GM19372 (cell line): ENCODE measurements around the gene CEP350.
"Not testable (repeated sequence)": the region's sequence is repeated elsewhere in the genome, so short reads cannot be mapped to it uniquely, and the experiment has no call there.

Experiments
- ATAC-seq: cut with Tn5 transposase; IDR thresholded peaks from one replicate; pipeline ENCODE4 v1.9.1; 2021; ENCODE audit warnings: mild to moderate bottlenecking, low read depth, moderate library complexity; ENCODE audit not compliant: unreplicated experiment

Gene CEP350

DNA sequence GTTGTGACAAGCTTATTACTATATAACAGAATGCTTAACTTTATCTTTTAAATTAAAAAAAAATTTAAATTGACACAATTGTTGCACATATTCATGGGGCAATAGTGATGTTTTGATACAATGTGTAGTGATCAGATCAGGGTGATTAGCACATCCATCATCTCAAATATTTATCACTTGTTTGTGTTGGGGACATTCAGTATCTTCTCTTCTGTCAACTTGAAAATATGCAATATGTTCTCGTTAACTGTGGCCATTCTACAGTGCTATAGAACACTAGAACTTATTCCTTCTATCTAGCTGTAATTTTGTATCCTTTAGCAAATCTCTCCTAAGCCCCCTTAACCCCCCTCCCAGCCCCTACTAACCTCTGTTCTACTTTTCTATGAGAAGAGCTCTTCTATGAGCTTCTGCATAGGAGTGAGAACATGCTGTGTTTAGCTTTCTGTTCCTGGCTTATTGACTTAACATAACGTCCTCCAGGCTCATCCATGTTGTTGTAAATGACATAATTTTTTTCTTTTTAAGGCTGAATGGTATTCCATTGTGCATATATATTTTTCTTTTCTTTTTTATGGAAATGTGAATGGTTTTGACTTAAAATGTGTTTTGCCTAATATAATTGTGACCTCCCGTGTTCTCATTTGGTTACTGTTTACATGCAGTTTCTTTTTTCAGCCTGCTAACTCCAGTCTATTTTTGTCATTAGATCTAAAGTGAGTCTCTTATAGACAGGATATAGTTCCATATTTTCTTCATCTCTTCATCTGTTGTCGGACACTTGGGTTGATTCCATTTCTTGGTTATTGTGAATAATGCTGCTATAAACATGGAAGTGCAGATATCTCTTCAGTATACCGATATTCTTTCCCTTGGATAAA, 23.8 kb downstream of the CEP350 start:
- no peak for ATAC-seq

DNA sequence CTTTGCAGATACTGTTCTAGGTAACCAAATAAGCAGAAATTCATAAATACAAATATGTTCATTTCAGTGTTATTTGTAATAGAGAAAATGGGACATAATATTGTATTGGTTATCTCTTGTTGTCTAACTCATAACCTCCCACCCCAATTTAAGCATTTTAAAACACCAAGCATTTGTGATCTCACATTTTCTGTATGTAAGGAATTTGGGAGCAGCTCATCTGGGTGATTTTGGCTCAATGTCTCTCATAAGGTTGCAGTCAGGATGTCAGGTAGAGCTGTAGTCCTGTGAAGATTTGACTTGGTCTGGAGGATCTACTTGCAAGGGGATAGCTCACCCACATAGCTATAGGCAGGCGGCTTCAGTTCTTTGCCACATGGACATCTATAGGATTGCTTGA, 29.5 kb downstream of the CEP350 start:
- ATAC-seq, result no peak

GRCh38 chr1:179984942-179985341, 30.3 kb downstream of the CEP350 start:
- no peak for ATAC-seq

DNA sequence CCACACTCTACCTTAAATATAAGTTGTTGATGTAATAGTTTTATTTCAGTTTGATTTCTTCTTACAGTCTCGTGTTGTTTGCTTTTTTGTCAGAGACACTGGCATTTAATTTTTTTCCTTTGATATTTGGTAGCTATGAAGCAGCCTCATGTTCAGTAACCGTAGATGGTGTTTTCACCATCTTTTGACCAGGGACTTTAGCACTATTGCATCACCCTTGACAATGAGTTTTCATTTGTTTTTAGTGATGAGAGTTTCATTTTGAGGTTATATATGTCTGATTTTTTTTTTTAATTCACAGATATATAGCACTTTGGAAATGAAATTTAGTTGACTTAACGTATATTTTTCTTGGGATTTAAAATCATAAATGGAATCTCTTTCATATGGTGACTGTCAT, 36.2 kb downstream of the CEP350 start:
- no peak for ATAC-seq

DNA sequence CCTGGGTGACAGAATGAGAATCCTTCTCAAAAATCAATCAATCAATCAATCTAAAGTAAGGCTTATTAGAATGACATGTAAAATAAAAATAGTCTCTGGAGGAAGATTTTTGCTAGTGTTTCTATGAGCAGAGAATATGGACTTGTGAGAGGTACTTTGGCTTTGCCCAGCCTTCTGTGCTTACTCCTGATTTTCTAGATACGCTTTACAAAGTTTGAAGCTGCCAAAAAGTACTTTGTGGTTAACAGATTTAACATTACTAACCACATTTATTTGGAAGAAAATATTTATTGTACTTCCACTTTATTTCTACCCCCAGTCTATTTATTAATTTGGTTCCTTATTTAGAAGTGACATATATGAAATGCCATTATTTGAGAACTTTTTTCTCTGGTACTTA, 41.0 kb downstream of the CEP350 start:
- ATAC-seq, result no peak

GRCh38 chr1:179996099-179996498, 41.5 kb downstream of the CEP350 start:
- ATAC-seq, result peak; percentile 62

DNA sequence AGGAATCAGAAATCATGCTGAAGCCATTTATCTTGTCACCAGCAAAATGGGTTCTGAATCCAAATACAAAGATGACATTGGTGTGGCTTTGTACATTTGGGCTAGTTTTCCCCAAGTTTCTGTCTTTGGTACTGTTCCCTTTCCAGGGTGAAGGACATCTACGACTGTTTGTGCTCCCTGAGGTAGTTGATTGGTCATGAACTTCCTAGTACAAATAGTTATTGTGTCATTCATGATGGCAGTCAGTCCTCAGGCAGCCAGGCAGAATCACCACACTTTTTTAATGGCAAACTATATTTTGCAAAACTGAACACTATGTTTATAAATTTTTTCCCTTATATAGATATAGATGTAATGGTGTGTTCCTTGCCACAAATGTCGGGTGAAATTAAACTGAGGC, 46.0 kb downstream of the CEP350 start:
- no peak for ATAC-seq

DNA sequence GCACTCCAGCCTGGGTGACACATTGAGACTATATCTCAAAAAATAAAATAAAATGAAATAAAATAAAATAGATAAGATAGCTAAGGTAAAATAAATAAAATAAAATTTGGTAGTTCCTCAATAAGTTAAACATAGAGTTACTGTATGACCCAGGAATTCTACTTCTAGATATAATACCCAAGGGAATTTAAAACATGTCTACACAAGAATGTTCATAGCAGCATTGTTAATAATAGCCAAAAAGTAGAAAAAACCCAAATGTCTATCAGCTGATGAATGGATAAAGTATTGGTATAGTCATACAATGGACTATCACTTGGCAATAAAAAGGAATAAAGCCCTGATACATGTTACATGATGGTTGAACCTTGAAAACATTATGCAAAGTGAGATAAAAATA, 47.8 kb downstream of the CEP350 start:
- ATAC-seq, result no peak

GRCh38 chr1:180003026-180003695, 48.6 kb downstream of the CEP350 start:
- peak; percentile 82 for ATAC-seq

- ATAC-seq, result not testable (repeated sequence)
Observed at GRCh38 chr1:180006762-180007161, 52.2 kb downstream of the CEP350 start.

GRCh38 chr1:180020017-180020416, 65.4 kb downstream of the CEP350 start:
- ATAC-seq, result no peak

DNA sequence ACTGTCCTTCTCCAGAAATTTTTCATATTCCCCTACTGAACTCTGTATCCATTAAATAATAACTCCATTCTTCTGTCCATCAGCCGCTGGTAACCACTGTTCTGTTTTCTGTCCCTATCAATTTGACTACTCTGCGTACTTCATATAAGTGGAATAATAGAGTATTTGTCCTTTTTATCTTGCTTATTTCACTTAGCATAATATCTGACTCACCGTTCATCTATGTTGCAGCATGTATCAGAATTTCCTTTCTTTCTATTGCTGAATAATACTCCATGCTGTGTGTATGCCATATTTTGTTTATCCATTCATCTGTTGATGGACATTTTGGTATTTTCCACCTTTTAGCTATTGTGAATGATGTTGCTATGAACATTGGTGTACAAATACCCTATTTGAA, 71.9 kb downstream of the CEP350 start:
- no peak for ATAC-seq

DNA sequence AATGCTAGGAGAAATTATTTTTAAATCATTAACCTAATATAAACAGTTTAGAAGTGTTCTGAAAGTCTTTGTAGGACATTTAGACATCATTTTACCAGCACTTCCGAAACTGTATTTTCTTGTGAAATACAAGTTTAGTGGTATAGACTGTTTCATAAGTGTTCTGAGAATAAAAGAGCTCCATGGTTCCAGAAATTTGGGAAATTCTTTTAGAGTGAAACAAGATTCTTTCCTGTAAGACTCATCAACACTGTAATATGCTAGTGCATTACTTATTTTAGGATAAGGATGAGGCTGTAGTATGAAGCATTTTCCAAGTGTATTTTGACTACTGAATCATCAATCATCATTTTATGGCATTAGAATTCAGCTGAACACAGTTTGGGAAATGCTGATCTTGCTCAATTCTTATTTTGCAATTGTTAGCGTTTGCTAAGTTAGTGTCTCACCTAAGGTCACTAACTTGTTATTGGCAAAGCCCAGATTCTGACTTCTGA, 73.4 kb downstream of the CEP350 start:
- ATAC-seq, result no peak

DNA sequence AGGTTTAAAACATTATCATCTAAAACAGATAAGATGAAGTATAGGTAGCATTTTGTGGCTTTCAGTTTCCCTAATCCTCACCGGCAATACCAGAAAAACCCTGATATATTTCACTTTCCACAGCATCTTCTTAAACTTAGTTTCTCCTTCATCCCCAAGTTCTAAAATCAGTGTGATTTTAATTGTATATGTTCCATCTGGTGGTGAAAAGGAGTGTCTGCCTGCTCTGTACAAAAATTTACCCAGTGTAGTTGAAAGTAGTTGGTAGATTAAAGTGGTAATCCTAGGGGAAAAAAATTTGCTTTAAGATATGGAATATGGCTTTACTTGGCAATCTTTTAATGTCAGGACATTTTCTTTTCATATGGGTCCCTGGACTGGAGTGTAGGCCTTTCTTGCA, 74.3 kb downstream of the CEP350 start:
- no peak for ATAC-seq

GRCh38 chr1:180029524-180030135, 75.0 kb downstream of the CEP350 start:
- no peak for ATAC-seq

- no peak for ATAC-seq
Observed at GRCh38 chr1:180031664-180032063, 77.1 kb downstream of the CEP350 start.

GRCh38 chr1:180033390-180033789, 78.8 kb downstream of the CEP350 start:
- ATAC-seq, result no peak

DNA sequence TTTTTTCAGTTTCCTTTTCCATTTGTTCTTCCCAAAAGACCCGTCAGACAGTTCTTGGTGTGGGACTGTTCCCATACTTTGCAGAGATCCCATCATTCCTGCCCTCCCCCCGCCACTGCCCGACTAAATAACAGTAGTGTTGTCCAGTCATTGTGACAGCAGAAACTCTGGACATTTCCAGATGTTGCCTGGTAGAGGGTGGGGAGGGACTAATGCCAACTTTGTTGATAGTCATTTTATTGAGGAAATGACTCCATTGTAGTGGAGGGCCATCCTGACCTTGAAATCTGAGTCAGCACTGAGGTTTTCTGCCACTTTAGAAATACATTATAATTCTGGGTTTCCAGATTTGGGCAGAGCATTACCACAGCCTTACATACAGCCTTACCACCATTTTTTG, 85.4 kb downstream of the CEP350 start:
- ATAC-seq, result no peak

DNA sequence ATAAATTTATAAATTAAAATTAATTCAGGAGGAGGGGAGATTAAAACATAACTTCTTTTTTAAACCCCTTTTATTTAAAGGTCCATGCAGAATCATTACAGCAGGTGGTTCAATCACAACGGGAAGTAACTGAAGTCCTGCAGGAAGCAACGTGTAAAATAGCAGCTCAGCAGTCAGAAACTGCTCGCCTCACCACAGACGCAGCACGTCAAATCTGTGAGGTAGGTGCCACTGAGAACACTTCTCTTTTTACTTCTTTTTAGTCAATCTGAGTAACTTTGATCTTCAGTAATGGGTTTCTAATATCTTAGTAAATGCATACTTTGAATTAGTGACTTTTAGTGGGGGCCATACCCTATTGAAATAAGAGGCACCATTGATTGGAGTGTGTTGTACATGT, 87.0 kb downstream of the CEP350 start:
- ATAC-seq, result no peak

DNA sequence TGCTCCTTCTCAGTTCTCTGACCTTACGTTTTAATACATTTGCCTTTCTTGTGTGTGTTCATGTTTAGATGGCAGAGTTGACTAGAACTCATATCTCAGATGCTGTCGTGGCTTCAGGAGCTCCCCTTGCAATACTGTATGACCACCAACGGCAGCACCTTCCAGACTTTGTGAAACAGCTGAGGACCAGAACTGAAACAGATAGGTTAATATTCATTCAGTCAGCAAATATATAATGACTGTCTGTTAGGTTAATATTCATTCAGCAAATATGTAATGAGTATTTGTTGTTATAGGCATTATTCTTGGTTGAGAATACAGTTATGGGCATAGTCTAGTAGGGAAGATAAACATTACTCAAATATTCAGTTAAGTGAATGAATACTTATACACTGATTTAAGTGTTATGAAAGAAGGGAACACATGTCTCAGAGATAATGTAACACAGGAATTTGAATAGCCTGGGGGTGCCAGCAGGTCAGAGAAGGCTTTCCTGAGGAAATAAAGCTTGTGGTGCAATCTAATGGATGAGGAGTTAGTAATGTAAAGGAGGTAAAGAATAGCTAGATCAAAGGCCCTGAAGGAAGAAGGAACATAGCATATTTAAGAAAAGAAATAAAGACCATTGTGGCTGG, 88.5 kb downstream of the CEP350 start:
- ATAC-seq, result no peak

DNA sequence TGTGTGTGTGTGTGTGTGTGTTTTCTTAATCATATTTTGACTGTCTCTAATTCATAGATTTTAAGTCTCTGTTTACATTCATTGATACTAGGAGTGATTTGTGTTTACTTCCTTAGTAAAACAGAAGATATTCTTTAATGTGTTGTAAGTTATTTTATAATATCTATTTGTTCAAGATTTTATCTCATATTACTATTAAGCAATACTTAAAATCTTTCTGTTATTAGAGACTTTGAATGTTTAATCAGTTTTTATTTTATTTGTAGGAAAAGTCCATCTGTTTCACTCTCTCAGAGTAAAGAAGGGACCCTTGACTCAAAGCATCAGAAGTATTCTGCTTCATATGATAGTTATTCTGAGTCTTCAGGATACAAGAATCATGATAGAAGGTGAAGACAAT, 89.2 kb downstream of the CEP350 start:
- no peak for ATAC-seq
